Measurements from ENCODE around the gene ATP2A3.
"Not testable (repeated sequence)": the region's sequence is repeated elsewhere in the genome, so short reads cannot be mapped to it uniquely, and the experiment has no call there.

ATP2A3 gene

GRCh38 chr17:3964203-3965117 is at the start of gene ATP2A3:
Gene ATP2A3 (minus strand): TSS chr17:3964437. CDS start chr17:3964291, 146 bp downstream.
- no peak for DNase-seq

- DNase-seq: no peak
Measured at GRCh38 chr17:4010754-4011153, 46.5 kb upstream of the ATP2A3 start.

GRCh38 chr17:4009186-4009785 is 45.0 kb upstream of the ATP2A3 start:
- DNase-seq: peak; percentile 51

GRCh38 chr17:4008441-4009185 is 44.4 kb upstream of the ATP2A3 start:
- no peak for DNase-seq

- no peak for DNase-seq
Measured at GRCh38 chr17:4008082-4008435, 43.8 kb upstream of the ATP2A3 start.

GRCh38 chr17:4007346-4008081 is 43.3 kb upstream of the ATP2A3 start:
- DNase-seq: no peak

- DNase-seq: peak; percentile 86
Measured at GRCh38 chr17:4006745-4007211, 42.5 kb upstream of the ATP2A3 start.

- peak; percentile 54 for DNase-seq
Measured at GRCh38 chr17:4006165-4006589, 41.9 kb upstream of the ATP2A3 start.

GRCh38 chr17:4005296-4006164 is 41.3 kb upstream of the ATP2A3 start:
- peak; percentile 52 for DNase-seq

- peak; percentile 91 for DNase-seq
Measured at GRCh38 chr17:4004517-4005295, 40.5 kb upstream of the ATP2A3 start.

- peak; percentile 81 for DNase-seq
Measured at GRCh38 chr17:4003501-4004421, 39.5 kb upstream of the ATP2A3 start.

- DNase-seq: peak; percentile 55
Measured at GRCh38 chr17:4003131-4003500, 38.9 kb upstream of the ATP2A3 start.

- DNase-seq: no peak
Measured at GRCh38 chr17:4001048-4001590, 36.9 kb upstream of the ATP2A3 start.

- no peak for DNase-seq
Measured at GRCh38 chr17:3998436-3998835, 34.2 kb upstream of the ATP2A3 start.

- DNase-seq: peak; percentile 18
Measured at GRCh38 chr17:3995067-3995466, 30.8 kb upstream of the ATP2A3 start.

- DNase-seq: no peak
Measured at GRCh38 chr17:3994221-3994576, 30.0 kb upstream of the ATP2A3 start.

- peak; percentile 30 for DNase-seq
Measured at GRCh38 chr17:3993493-3994220, 29.4 kb upstream of the ATP2A3 start.

- DNase-seq: no peak
Measured at GRCh38 chr17:3992370-3992769, 28.1 kb upstream of the ATP2A3 start.

GRCh38 chr17:3991699-3992098 is 27.5 kb upstream of the ATP2A3 start:
- not testable (repeated sequence) for DNase-seq
